ENCODE results near the gene CARD10.
A peak's percentile ranks its signal among the peaks of the same experiment; 100 is the strongest.

CARD10 gene

GRCh38 chr22:37501610-37502341, 17.4 kb downstream of the CARD10 start:
- TF ChIP-seq CTCF (conservative IDR thresholded peaks at IDR 0.05; ENCODE audit: low read depth, low read length), result no peak
- peak; percentile 76 for DNase-seq (ENCODE audit: low read depth)
- no peak overlapping the region for H3K4me3 ChIP-seq (ENCODE audit: low read length)

- H3K4me3 ChIP-seq (ENCODE audit: low read length), result no peak overlapping the region
- DNase-seq (ENCODE audit: low read depth), result no peak
- no peak for TF ChIP-seq CTCF (conservative IDR thresholded peaks at IDR 0.05; ENCODE audit: low read depth, low read length)
Measured at GRCh38 chr22:37500745-37501609, 18.2 kb downstream of the CARD10 start.

GRCh38 chr22:37499789-37500540, 19.2 kb downstream of the CARD10 start:
- H3K4me3 ChIP-seq (ENCODE audit: low read length), result no peak overlapping the region
- no peak for TF ChIP-seq CTCF (conservative IDR thresholded peaks at IDR 0.05; ENCODE audit: low read depth, low read length)
- DNase-seq (ENCODE audit: low read depth), result no peak

GRCh38 chr22:37499027-37499707, 20.0 kb downstream of the CARD10 start:
- H3K4me3 ChIP-seq (ENCODE audit: low read length), result no peak overlapping the region
- no peak for TF ChIP-seq CTCF (conservative IDR thresholded peaks at IDR 0.05; ENCODE audit: low read depth, low read length)
- no peak for DNase-seq (ENCODE audit: low read depth)

- TF ChIP-seq CTCF (conservative IDR thresholded peaks at IDR 0.05; ENCODE audit: low read depth, low read length), result peak; percentile 57
- no peak for DNase-seq (ENCODE audit: low read depth)
- H3K4me3 ChIP-seq (ENCODE audit: low read length), result no peak overlapping the region
Measured at GRCh38 chr22:37498289-37498909, 20.8 kb downstream of the CARD10 start.

- no peak overlapping the region for H3K4me3 ChIP-seq (ENCODE audit: low read length)
- peak; percentile 62 for DNase-seq (ENCODE audit: low read depth)
Measured at GRCh38 chr22:37497062-37497599, 22.1 kb downstream of the CARD10 start.

More at GRCh38 chr22:37497062-37497599, 22.1 kb downstream of the CARD10 start:
- no peak for TF ChIP-seq CTCF (conservative IDR thresholded peaks at IDR 0.05; ENCODE audit: low read depth, low read length)

All from retinal pigment epithelial cell (primary cell).